GM10248 (cell line): Measurements from ENCODE around the gene CHTOP.

Experiments used
- CTCF ChIA-PET: fragments of 300-600 bp; sonication (Branson Sonifier 250); formaldehyde crosslinking; extraction: SDS; loops from one replicate; lab custom pipeline; 2021; ENCODE audit warnings: antibody characterized with exemption; lab: Yijun Ruan, JAX
- POLR2A ChIA-PET: fragments of 350-650 bp; sonication (Branson Sonifier 250); formaldehyde crosslinking; extraction: SDS; loops from one replicate; lab custom pipeline; 2020; ENCODE audit warnings: antibody characterized with exemption; lab: Yijun Ruan, JAX
- DNase-seq: peaks from one replicate; pipeline ENCODE4 v3.0.0; 2012; ENCODE audit errors: extremely low spot score
- TF ChIP-seq, protein P1 (sequence below): IDR thresholded peaks from 2 replicates; pipeline ENCODE4 v1.5.1; 2012; ENCODE audit warnings: mild to moderate bottlenecking, low read depth; ENCODE audit errors: extremely low read depth, missing control alignments, control extremely low read depth

CHTOP gene

DNA sequence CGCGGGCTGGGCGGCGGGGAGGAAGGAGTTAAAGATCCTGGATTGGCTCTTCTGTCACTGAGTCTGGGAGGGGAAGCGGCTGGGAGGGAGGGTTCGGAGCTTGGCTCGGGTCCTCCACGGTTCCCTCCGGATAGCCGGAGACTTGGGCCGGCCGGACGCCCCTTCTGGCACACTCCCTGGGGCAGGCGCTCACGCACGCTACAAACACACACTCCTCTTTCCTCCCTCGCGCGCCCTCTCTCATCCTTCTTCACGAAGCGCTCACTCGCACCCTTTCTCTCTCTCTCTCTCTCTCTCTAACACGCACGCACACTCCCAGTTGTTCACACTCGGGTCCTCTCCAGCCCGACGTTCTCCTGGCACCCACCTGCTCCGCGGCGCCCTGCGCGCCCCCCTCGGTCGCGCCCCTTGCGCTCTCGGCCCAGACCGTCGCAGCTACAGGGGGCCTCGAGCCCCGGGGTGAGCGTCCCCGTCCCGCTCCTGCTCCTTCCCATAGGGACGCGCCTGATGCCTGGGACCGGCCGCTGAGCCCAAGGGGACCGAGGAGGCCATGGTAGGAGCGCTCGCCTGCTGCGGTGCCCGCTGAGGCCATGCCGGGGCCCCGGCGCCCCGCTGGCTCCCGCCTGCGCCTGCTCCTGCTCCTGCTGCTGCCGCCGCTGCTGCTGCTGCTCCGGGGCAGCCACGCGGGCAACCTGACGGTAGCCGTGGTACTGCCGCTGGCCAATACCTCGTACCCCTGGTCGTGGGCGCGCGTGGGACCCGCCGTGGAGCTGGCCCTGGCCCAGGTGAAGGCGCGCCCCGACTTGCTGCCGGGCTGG lies 44.9 kb downstream of the CHTOP start, which contains the start of gene NPR1:
Gene NPR1 (plus strand): TSS at position 170 of the 818 bp plus-strand sequence. CDS start 421 bp downstream, at position 591.
- ChIA-PET CTCF (interaction anchor here (1.0 to 2.9 kb wide), 17 partner anchors 8 to 316 kb away, joined by 3 to 18 read pairs (median 4); partner anchors contain the start of genes CREB3L4, ILF2 and RAB13), POLR2A (no interaction called here)
- TF ChIP-seq, protein P1, sequence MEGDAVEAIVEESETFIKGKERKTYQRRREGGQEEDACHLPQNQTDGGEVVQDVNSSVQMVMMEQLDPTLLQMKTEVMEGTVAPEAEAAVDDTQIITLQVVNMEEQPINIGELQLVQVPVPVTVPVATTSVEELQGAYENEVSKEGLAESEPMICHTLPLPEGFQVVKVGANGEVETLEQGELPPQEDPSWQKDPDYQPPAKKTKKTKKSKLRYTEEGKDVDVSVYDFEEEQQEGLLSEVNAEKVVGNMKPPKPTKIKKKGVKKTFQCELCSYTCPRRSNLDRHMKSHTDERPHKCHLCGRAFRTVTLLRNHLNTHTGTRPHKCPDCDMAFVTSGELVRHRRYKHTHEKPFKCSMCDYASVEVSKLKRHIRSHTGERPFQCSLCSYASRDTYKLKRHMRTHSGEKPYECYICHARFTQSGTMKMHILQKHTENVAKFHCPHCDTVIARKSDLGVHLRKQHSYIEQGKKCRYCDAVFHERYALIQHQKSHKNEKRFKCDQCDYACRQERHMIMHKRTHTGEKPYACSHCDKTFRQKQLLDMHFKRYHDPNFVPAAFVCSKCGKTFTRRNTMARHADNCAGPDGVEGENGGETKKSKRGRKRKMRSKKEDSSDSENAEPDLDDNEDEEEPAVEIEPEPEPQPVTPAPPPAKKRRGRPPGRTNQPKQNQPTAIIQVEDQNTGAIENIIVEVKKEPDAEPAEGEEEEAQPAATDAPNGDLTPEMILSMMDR, result no peak
- no peak for DNase-seq

- DNase-seq, result no peak
- ChIA-PET CTCF (interaction anchor here (0.6 to 2.5 kb wide), 9 partner anchors 8 to 316 kb away, joined by 3 to 18 read pairs (median 3); partner anchors contain the start of genes ILF2 and RAB13), POLR2A (no interaction called here)
- TF ChIP-seq, protein P1, result no peak
Measured at GRCh38 chr1:153679337-153680119, 45.7 kb downstream of the CHTOP start.

GRCh38 chr1:153680120-153680403 lies 46.2 kb downstream of the CHTOP start:
- no peak for DNase-seq
- ChIA-PET CTCF (interaction anchor here (0.6 to 2.5 kb wide), 6 partner anchors 9 to 306 kb away, joined by 3 to 8 read pairs (median 3); partner anchors contain the start of genes ILF2 and RAB13), POLR2A (no interaction called here)
- TF ChIP-seq, protein P1, result no peak

GRCh38 chr1:153682730-153683129 lies 48.9 kb downstream of the CHTOP start:
- CTCF ChIA-PET, result no interaction called here
- TF ChIP-seq, protein P1, result no peak
- POLR2A ChIA-PET, result interaction anchor here (0.5 kb wide), 1 partner anchor 60 kb away, joined by 4 read pairs; no protein-coding TSS in a partner anchor
- DNase-seq, result no peak

GRCh38 chr1:153683854-153684253 lies 50.0 kb downstream of the CHTOP start:
- ChIA-PET CTCF (no interaction called here), POLR2A (no interaction called here)
- TF ChIP-seq, protein P1, result no peak
- DNase-seq, result no peak

GRCh38 chr1:153684892-153685291 lies 51.0 kb downstream of the CHTOP start:
- CTCF ChIA-PET, result interaction anchor here (1.0 kb wide), 1 partner anchor 28 kb away, joined by 3 read pairs; no protein-coding TSS in a partner anchor
- TF ChIP-seq, protein P1, result no peak
- POLR2A ChIA-PET, result no interaction called here
- no peak for DNase-seq
